HG03060 (cell line): ENCODE measurements around the gene MST1.
"Not testable (repeated sequence)": the region's sequence is repeated elsewhere in the genome, so short reads cannot be mapped to it uniquely, and the experiment has no call there.

ENCODE experiments used
- ATAC-seq: cut with Tn5 transposase; IDR thresholded peaks from one replicate; pipeline ENCODE4 v1.9.1; 2021; ENCODE audit warnings: low read depth, moderate number of reproducible peaks; ENCODE audit not compliant: unreplicated experiment

MST1 gene

GRCh38 chr3:49702672-49703071 lies 13.4 kb upstream of the MST1 start:
- no peak for ATAC-seq

- no peak for ATAC-seq
Measured at GRCh38 chr3:49701388-49702077, 12.3 kb upstream of the MST1 start.

- no peak for ATAC-seq
Measured at GRCh38 chr3:49700453-49701128, 11.3 kb upstream of the MST1 start.

- ATAC-seq = no peak
Measured at GRCh38 chr3:49700014-49700413, 10.7 kb upstream of the MST1 start.

- ATAC-seq = no peak
Measured at GRCh38 chr3:49699281-49699979, 10.2 kb upstream of the MST1 start.

- ATAC-seq = not testable (repeated sequence)
Measured at GRCh38 chr3:49695350-49696015, 6.2 kb upstream of the MST1 start.

GRCh38 chr3:49694409-49695070 lies 5.3 kb upstream of the MST1 start:
- ATAC-seq = not testable (repeated sequence)

- not testable (repeated sequence) for ATAC-seq
Measured at GRCh38 chr3:49691481-49691880, 2.2 kb upstream of the MST1 start.

- ATAC-seq = not testable (repeated sequence)
Measured at GRCh38 chr3:49690856-49691255, 1.6 kb upstream of the MST1 start.

- ATAC-seq = not testable (repeated sequence)
Measured at GRCh38 chr3:49689908-49690624, 792 bp upstream of the MST1 start.

GRCh38 chr3:49688338-49689045 lies 782 bp downstream of the MST1 start:
- not testable (repeated sequence) for ATAC-seq

- ATAC-seq = not testable (repeated sequence)
Measured at GRCh38 chr3:49687424-49687795, 1.9 kb downstream of the MST1 start.

GRCh38 chr3:49686769-49687423 lies 2.4 kb downstream of the MST1 start:
- not testable (repeated sequence) for ATAC-seq

- not testable (repeated sequence) for ATAC-seq
Measured at GRCh38 chr3:49686346-49686745, 2.9 kb downstream of the MST1 start.

- ATAC-seq = not testable (repeated sequence)
Measured at GRCh38 chr3:49685846-49686245, 3.4 kb downstream of the MST1 start.

GRCh38 chr3:49685103-49685502 lies 4.2 kb downstream of the MST1 start:
- ATAC-seq = not testable (repeated sequence)

GRCh38 chr3:49684453-49684852 lies 4.8 kb downstream of the MST1 start:
- not testable (repeated sequence) for ATAC-seq

- no peak for ATAC-seq
Measured at GRCh38 chr3:49683162-49683561, 6.1 kb downstream of the MST1 start.

- ATAC-seq = no peak
Measured at GRCh38 chr3:49681543-49681942, 7.7 kb downstream of the MST1 start.
